Spleen (tissue), 11 donors: ENCODE data around the gene PSMB7. TPM values are rescaled to one million over a fixed set of nuclear protein-coding genes. Genes with fewer than 3 reads are reported as not detected.

Source experiments
- DNase-seq: peaks from one replicate; pipeline ENCODE4 v3.0.0-alpha.2; 2020
- H3K27ac ChIP-seq, 8 donors: fragments of 200-600 bp; sonication (generic) in 7 of 8; 1 replicate in 4 of 8; 2 replicates in 4 of 8; pipeline versions ENCODE4 v1.5.0 to v1.8.0; 2016 to 2021; ENCODE audit warnings: inconsistent platforms in 4 of 8, mild to moderate bottlenecking in 4 of 8, moderate library complexity in 1 of 8
- H3K27me3 ChIP-seq, 7 donors: fragments of 200-600 bp; sonication (generic) in 6 of 7; replicated peaks in 1 of 7; 1 replicate in 4 of 7; 2 replicates in 3 of 7; pipeline versions ENCODE4 v1.5.0 to v1.8.0; 2016 to 2021; ENCODE audit warnings: inconsistent platforms in 3 of 7, mild to moderate bottlenecking in 1 of 7
- H3K36me3 ChIP-seq, 6 donors: fragments of 200-600 bp; sonication (generic) in 5 of 6; 1 replicate in 4 of 6; 2 replicates in 2 of 6; pipeline versions ENCODE4 v1.5.0 to v1.8.0; 2016 to 2021; ENCODE audit warnings: inconsistent platforms in 2 of 6
- H3K4me1 ChIP-seq, 6 donors: fragments of 200-600 bp; sonication (generic) in 5 of 6; 1 replicate in 3 of 6; 2 replicates in 3 of 6; pipeline versions ENCODE4 v1.5.0 to v1.8.0; 2016 to 2021; ENCODE audit warnings: inconsistent platforms in 3 of 6
- H3K4me3 ChIP-seq, 8 donors: fragments of 200-600 bp; sonication (generic) in 7 of 8; 1 replicate in 4 of 8; 2 replicates in 4 of 8; pipeline versions ENCODE4 v1.5.0 to v1.8.0; 2016 to 2021; ENCODE audit warnings: inconsistent platforms in 4 of 8, mild to moderate bottlenecking in 4 of 8, moderate library complexity in 2 of 8
- H3K9me3 ChIP-seq, 8 donors: fragments of 200-600 bp; sonication (generic) in 7 of 8; 1 replicate in 4 of 8; 2 replicates in 4 of 8; pipeline versions ENCODE4 v1.5.0 to v1.8.0; 2016 to 2021; ENCODE audit warnings: inconsistent platforms in 4 of 8
- CTCF ChIP-seq, 11 experiments: fragments of 200-600 bp in 7 of 11; fragments of 450-650 bp in 4 of 11; sonication (generic) in 4 of 11; IDR thresholded peaks in 8 of 11; conservative IDR thresholded peaks in 3 of 11; 1 replicate in 7 of 11; 2 replicates in 4 of 11; pipeline versions ENCODE4 v1.4.0 to v1.8.0; 2016 to 2021; ENCODE audit warnings: antibody characterized with exemption in 11 of 11, inconsistent platforms in 4 of 11, mild to moderate bottlenecking in 1 of 11
- POLR2A ChIP-seq, 3 donors: fragments of 450-650 bp; IDR thresholded peaks; one replicate each; pipeline ENCODE4 v1.5.1; 2017; ENCODE audit warnings: antibody characterized with exemption in 3 of 3, mild to moderate bottlenecking in 1 of 3
- POLR2AphosphoS5 ChIP-seq, 3 donors: sonication (generic); formaldehyde crosslinking; IDR thresholded peaks; one replicate each; pipeline ENCODE4 v1.5.1; 2017; ENCODE audit warnings: antibody characterized with exemption in 3 of 3
- WGBS, 5 donors: extraction: QIAGEN DNeasy Blood & Tissue Kit in 3 of 5; methylation state at CpG; one replicate each; pipeline versions ENCODE4 v1.1.5 to v1.1.7; 2013 to 2018; 5-methylcytosine and 5-hydroxymethylcytosine counted together
- intact Hi-C: fragments of 100-400 bp; cut with DNase I; formaldehyde crosslinking; loops from one replicate; pipeline ENCODE4 v1.15.0; 2023; ENCODE audit warnings: low total_unique reads
- polyA plus RNA-seq, 3 donors: library from polyadenylated mRNA; stranded (reverse); fragments of 200-250 nt; gene quantifications; one replicate each; pipeline ENCODE4 v1.2.1, GENCODE V29; 2013
- total RNA-seq, 7 donors: library from RNA; depleted of rRNA in 3 of 7; stranded (reverse); fragments of >200 nt in 3 of 7; fragmentation: NEBNext Ultra II Directional in 4 of 7; extraction: Animal tissue kit (Norgen Biotek cat#: 25700) in 4 of 7; gene quantifications; one replicate each; pipeline versions ENCODE4 v1.1.0 to v1.2.1, GENCODE V29; 2016 to 2021
- donor health status: healthy with polysubstance abuse.
- donor health status: DM: no; HTN: no; CAD: no; lungs with moderate emphysema.
- donor health status: DM: no; HTN: no; CAD: no.
- donor health status: Bipolar disorder and iron deficiency.
- donor health status: healthy.
- donor health status: DM: no; HTN: no; CAD: no.
- donor health status: DM: yes; HTN: yes; CAD: no.

PSMB7 gene
- total and polyA plus RNA-seq, 10 donors, result 71.3 to 143 (median 108) TPM

GRCh38 chr9:124357721-124358361 lies 57.4 kb downstream of the PSMB7 start:
- no peak overlapping the region for H3K27ac ChIP-seq
- peaks cover 0 to 87% (median 39%) of the 10 kb centered on the region in 6 donors for H3K36me3 ChIP-seq
- WGBS, 5 donors, result 80 to 92% (median 85%) methylated on average over 8 to 13 of the region's 13 CpGs
- no peaks in the 10 kb centered on the region for H3K9me3 ChIP-seq
- H3K4me1 ChIP-seq, result peaks cover 0 to 73% (median 19%) of the 10 kb centered on the region in 6 donors
- intact Hi-C loops, result no loop called here
- DNase-seq, result no peak
- no peak overlapping the region for H3K4me3 ChIP-seq
- TF ChIP-seq POLR2AphosphoS5 (IDR thresholded peaks at IDR 0.05) (no peak), CTCF (IDR thresholded peaks at IDR 0.05 in 8 of 11, conservative IDR thresholded peaks at IDR 0.05 in 3 of 11) (no peak), POLR2A (IDR thresholded peaks at IDR 0.05) (no peak)
- H3K27me3 ChIP-seq, result no peaks in the 10 kb centered on the region

GRCh38 chr9:124356745-124357390 lies 58.4 kb downstream of the PSMB7 start:
- Histone ChIP-seq H3K4me3 (no peak overlapping the region), H3K27ac (no peak overlapping the region), H3K9me3 (no peaks in the 10 kb centered on the region), H3K36me3 (peaks cover 2 to 94% (median 49%) of the 10 kb centered on the region in 6 donors), H3K27me3 (no peaks in the 10 kb centered on the region), H3K4me1 (peaks cover 0 to 73% (median 19%) of the 10 kb centered on the region in 6 donors)
- intact Hi-C loops, result no loop called here
- 87 to 89% (median 89%) methylated on average over 17 to 19 of the region's 19 CpGs for WGBS, 5 donors
- DNase-seq, result no peak
- TF ChIP-seq POLR2A (IDR thresholded peaks at IDR 0.05), result no peak
- TF ChIP-seq CTCF (IDR thresholded peaks at IDR 0.05 in 8 of 11, conservative IDR thresholded peaks at IDR 0.05 in 3 of 11), result no peak
- TF ChIP-seq POLR2AphosphoS5 (IDR thresholded peaks at IDR 0.05), result no peak

DNA sequence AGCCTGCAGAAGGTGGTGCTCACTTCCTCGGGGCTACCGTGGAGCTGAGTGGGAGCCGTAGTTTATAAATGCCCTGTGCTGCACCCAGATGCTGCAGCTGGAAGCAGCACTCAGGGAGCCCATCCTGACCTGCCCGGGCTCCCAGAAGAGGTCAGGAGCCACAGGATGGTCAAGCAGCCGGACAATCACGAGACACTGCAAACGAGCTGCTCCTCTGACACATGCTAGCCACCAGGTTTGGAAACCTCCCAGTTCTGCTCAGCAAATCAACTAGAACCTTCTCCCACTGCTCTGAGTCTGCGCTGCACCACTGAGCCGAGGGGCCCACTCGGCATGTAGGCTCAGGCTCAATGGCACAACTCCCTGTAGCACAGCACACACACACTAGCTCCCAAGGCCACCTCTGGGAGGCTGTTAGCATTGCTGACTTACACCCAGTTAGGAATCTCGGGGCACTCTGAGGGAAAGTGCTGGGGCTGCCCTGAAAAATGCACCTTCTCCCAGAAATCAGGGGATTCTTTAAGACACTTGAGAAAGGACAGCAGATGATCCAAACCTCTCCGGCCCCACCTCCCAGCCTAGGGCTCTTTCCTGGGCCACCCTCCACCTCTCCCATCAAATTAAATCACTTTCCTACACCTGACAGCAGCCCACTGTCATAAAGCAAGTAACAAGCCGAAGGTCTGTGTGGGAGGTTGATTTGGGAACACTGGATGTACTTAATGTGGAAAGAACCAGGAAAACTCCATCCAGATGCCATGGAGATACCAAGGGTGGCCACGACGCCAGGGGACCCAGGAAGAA lies 59.1 kb downstream of the PSMB7 start:
- Histone ChIP-seq H3K27ac (no peak overlapping the region), H3K27me3 (no peaks in the 10 kb centered on the region), H3K4me3 (no peak overlapping the region), H3K9me3 (no peaks in the 10 kb centered on the region), H3K36me3 (peaks cover 2 to 98% (median 56%) of the 10 kb centered on the region in 6 donors), H3K4me1 (peaks cover 0 to 69% (median 19%) of the 10 kb centered on the region in 6 donors)
- TF ChIP-seq POLR2A (IDR thresholded peaks at IDR 0.05) (no peak), POLR2AphosphoS5 (IDR thresholded peaks at IDR 0.05) (peak in 1 of 3 donors; percentile 33)
- intact Hi-C loops, result no loop called here
- 73 to 91% (median 88%) methylated on average over 11 to 15 of the region's 15 CpGs for WGBS, 5 donors
- DNase-seq, result no peak

GRCh38 chr9:124355039-124355940 lies 60.0 kb downstream of the PSMB7 start:
- DNase-seq, result no peak

More at GRCh38 chr9:124355039-124355940, 60.0 kb downstream of the PSMB7 start:
- WGBS, 5 donors, result 83 to 93% (median 90%) methylated on average over 10 to 21 of the region's 21 CpGs
- Histone ChIP-seq H3K27me3 (no peaks in the 10 kb centered on the region), H3K4me3 (no peak overlapping the region), H3K27ac (peak overlapping the region in 2 of 8 donors; percentile 4 to 39), H3K36me3 (peaks cover 2 to 100% (median 64%) of the 10 kb centered on the region in 6 donors), H3K4me1 (peaks cover 0 to 62% (median 18%) of the 10 kb centered on the region in 6 donors), H3K9me3 (no peaks in the 10 kb centered on the region)
- peak in 1 of 3 donors; percentile 17 for TF ChIP-seq POLR2AphosphoS5 (IDR thresholded peaks at IDR 0.05)
- TF ChIP-seq POLR2A (IDR thresholded peaks at IDR 0.05), result no peak
- intact Hi-C loops, result no loop called here
